HG03039 (cell line): ENCODE measurements around the gene SCAMP4.
"Not testable (repeated sequence)": the region's sequence is repeated elsewhere in the genome, so short reads cannot be mapped to it uniquely, and the experiment has no call there.

Source experiments
- ATAC-seq: cut with Tn5 transposase; IDR thresholded peaks from one replicate; pipeline ENCODE4 v1.9.1; 2021; ENCODE audit warnings: mild to moderate bottlenecking, moderate library complexity; ENCODE audit not compliant: unreplicated experiment

Gene SCAMP4

DNA sequence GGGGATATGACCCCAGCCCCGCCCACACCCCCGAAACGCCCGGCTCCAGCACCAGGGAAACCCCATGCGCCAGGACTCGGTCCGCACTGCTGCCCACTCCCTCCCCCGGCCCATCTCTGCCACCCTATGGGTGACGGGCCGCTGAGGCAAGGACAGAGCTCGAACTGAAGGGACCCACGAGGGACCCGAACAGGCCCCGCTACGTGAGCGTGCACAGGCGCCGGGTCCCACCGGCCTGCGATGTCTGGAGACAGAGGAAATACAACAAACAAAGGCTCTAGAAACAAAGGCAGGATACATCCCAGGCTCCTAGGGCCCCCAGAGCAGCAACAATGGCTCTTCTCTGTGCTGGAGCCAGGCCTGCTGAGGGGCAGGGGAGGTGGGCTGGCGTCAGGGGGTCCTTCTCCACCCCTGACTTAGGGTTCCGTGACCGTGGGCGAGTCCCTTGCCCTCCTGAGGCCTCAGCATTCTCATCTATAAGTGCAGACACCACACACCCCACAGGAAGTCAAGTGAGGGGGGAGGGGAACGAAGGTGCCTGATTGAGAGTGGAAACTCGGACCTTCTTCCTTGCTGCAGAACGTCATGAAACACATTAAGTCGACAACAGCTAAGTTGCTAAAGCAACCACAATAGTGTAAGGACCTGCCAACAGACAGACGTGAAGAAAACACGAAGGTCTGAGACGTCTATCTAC lies 23.0 kb upstream of the SCAMP4 start:
- ATAC-seq, result no peak

DNA sequence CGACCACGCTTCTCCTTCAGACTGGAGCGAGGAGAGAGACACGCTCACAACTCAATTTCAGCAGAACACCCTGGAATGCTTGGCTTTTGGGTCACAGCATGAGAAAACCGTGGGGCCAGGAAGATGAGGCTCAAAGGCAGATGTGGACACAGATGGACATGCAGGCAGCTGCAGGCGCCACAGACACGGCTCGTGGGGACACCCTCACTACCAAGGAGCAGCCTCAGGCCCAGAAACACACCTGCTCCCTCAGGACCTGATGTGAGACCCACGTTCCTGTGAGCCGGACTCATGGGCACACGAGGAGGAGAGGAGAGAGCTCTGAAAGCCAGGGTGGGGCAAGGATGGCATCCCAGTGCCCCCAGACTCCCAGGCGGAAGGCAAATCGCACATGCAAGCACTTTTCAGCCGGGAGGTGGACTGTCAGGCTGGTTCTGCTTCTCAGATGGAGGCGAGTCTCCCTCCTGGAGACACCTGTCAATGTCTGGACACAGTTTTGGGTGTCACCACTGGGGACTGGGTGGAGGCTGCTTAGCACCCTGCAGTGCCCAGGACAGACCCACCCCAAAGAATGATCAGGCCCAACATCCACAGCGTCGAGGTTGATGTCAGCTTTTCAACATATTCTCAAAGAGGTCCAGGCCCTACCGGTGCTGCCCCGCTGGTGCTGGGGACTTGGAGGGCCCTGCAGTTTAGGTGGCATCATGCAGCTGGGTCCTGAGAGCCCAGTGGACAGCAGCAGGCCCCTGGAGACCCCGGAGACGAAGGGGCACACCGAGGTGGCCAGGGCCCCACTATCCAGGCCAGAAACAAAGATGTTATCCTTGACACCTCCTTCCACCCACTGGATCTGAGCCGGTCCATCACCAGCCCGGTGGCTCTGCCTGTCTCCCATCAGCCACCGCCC lies 22.2 kb upstream of the SCAMP4 start:
- ATAC-seq, result no peak

DNA sequence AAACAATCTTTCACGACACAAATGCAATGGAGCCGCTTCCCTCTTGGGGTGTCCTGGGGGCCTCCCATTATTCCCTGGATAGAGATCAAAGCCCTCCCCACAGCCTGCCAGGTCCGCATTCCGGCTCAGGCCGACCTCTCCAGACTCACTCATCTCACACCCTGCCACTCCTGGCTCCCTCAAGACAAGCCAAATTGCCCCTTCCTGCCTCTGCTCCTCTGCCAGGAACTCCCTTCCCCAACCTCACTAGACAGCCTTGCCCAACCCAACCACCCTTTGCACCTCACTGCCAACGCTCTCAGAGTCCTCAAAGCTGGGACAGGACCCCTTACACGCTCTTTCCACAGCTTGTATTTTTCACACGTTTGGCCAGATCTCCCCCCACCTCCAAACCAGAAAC lies 21.4 kb upstream of the SCAMP4 start:
- no peak for ATAC-seq

DNA sequence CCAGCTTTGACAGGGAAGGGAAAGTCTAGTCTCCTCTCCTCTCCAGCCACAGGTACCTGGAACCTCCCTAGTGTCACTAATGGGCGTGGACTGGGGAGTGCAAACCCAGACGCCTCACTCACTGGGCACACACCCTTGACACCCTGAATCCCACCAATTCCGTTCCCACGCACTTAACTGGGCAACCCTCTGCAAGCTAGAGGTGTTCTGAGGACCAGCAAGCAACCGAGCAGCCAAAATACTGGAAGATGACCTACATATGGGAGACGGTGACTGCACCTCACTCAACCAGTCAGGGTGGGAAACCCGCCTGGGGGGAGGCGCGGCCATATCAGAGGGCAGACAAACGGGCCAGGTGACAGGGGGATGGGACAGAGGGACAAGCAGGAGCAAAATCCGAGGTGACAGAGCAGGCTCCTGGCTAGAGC lies 20.9 kb upstream of the SCAMP4 start:
- no peak for ATAC-seq

DNA sequence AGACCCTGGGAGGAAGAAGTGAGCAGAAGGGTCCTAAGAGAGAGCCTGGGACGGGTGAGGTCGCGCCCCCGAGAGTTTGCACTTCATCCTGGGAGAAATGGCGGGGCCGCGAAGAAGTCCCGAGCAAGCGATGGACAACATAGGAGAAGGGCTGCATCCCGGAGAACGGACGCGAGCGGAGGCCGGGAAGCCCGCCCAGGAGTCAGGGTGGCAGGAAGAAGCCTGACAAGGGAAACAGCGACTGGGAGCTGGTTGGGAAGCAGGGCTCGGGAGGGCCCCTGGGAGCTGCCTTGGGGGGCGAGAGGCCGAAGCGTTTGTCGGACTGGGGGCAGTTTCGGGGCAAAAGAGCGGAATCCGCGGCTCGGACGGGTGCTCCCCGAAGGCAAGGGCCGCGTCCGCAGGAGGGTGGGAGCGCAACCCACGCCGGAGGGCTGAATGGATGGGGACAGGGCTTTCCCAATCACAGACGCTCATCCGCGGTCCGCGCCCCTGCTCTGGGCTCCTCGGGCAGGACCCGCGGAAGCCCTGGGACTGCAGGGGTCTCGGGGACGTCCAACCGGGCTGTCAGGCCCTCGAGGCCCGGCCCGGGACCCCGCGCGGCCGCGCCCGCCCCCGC lies 20.4 kb upstream of the SCAMP4 start:
- peak; percentile 3 for ATAC-seq

DNA sequence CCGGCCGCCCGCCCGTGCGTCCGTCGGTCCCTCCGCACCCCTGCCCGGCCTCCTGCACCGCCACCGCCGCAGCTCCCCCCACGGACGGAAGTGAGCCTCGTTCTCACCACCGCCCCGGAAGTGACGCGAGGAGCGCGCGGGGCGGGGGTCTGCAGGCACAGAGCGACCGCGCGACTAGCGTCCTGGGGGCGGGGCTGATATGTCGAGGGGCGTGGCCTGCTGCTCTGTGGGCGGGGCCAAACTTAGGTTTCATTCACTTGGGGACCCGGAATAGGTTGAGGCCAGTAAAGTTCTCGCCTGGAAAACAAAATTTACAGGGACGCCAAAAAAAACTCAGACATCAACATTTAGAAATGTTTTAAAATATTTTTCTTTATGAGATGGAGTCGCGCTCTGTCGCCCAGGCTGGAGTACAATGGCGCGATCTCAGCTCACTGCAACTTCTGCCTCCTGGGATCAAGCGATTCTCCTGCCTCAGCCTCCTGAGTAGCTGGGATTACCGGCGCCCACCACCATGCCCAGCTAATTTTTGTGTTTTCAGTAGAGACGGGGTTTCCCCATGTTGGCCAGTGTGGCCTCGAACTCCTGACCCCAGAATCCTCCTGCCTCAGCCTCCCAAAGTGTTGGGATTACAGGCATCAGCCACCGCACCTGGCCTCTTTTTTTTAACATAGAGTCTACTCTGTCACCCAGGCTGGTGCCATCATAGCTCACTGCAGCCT lies 19.6 kb upstream of the SCAMP4 start, which contains the start of gene ABHD17A:
ABHD17A (minus strand) TSS at position 99 of the 722 bp plus-strand sequence. CDS start 3,930 bp downstream, outside the sequence.
- ATAC-seq, result peak; percentile 73

DNA sequence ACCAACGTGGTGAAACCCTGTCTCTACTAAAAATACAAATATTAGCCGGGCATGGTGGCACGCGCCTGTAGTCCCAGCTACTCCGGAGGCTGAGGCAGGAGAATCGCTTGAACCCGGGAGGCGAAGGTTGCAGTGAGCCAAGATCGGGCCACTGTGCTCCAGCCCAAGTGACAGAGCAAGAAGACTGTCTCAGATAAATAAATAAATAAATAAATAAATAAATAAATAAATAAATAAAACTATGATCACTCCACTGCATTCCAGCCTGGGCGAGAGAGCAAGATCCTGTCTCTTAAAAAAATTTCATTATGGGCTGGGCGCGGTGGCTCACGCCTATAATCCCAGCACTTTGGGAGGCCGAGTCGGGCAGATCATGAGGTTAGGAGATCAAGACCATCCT lies 18.8 kb upstream of the SCAMP4 start:
- ATAC-seq, result not testable (repeated sequence)

DNA sequence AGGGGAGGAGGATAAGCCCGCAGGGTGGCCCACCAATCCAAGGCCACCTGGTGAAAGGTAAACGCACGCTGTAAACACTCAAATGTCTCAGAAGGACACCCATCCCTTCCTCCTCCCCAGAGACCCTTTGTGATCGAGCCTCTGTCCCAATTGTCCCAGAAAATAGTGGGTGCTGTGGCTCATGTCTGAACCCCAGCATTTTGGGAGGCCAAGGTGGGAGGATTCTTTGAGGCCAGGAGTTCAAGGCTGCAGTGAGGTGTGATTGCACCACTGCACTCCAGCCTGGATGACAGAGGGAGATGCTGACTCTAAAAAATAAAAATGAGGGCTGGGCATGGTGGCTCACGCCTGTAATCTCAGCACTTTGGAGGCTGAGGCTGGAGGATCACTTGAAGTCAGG lies 16.8 kb upstream of the SCAMP4 start:
- ATAC-seq, result no peak

DNA sequence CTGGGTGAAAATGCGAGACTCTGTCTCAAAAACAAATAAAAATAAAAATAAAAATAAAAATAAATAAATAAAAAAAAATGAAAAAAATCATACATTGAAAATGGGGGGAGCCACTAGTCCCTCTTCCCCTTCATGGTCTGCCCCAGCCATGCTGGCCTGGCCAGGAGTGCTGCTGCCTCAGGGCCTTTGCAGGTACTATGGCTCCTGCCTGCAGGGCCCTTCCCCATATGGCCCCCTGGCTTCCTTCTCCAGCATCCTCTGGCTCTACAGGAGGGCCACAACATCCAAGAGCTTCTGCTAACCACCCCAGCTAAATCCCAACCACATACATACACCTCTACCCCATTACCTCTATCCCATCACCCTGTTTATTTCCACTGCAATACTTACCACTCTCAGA lies 15.3 kb upstream of the SCAMP4 start:
- no peak for ATAC-seq

DNA sequence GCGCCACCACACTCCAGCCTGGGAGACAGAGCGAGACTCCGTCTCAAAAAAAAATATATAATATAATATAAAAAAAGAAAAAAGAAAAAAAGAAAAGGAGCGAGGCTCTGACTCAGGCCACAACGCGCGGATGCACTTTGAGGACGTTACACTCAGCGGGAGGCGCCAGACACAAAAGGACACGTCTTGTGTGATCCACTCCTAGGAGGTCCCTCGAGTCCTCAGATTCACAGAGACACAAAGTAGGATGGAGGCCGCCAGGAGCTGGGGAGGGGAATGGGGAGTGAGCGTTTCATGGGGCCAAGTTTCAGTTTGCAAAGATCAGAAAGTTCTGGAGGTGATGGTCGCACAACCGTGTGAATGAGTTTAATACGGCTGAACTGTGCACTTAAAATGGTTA lies 11.4 kb upstream of the SCAMP4 start:
- ATAC-seq, result no peak

DNA sequence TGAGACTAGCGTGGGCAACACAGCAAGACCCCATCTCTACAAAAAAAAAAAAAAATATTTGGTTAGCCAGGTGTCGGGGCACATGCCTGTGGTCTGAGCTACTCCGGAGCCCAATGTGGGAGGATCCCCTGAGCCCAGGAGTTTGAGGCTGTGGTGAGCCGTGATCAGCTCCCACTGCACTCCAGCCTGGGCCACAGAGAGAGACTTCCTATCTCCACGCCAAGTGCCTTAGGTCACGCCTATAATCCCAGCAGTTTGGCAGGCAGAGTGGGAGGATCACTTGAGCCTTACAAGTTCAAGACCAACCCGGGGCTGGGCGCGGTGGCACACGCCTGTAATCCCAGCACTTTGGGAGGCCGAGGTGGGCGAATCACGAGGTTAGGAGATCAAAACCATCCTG lies 8.7 kb upstream of the SCAMP4 start:
- no peak for ATAC-seq

DNA sequence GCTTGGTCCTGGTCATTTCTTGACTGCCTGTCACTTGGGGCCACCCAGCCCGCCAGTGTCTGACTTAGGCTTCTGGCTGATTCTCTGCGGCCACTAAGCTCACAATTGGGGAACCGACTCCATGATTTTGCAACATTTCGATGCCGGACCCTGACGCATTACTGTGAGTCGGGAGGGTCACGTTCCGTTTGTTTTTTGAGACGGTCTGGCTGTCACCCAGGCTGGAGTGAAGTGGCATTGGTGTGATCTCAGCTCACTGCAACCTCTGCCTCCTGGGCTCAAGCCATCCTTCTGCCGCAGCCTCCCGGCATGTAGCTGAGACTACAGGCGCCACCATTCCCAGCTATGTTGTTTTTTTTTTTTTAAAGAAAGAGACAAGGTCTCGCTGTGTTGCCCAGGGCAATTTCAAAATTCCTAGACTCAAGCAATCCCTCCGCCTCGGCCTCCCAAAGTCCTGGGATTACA lies 3.2 kb upstream of the SCAMP4 start:
- no peak for ATAC-seq

DNA sequence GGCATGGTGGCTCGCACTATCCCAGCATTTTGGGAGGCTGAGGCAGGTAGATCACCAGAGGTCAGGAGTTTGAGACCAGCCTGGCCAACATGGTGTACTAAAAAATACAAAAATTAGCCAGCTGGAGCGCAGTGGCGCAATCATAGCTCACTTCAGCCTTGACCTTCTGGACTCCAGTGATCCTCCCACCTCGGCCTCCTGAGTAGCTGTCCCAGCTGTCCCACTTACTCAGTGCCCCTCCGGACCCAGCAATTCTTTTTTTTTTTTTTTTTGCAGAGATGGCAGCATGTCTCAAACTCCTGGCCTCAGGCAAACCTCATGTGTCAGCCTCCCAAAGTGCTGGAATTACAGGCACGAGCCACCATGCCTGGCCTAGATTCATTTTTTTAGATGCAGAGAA lies 2.3 kb upstream of the SCAMP4 start:
- no peak for ATAC-seq

DNA sequence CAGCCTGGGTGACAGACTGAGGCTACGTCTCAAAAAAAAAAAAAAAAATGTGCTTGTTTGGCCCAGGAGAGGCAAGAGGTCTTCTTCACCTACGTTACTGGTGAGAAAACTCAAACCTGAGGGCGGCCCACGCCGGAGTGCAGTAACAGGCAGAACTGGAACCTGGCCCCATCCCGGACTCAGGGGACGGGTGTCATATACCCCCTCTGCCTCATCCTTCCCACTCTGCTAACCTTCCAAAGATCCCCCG lies 414 bp upstream of the SCAMP4 start:
- no peak for ATAC-seq

DNA sequence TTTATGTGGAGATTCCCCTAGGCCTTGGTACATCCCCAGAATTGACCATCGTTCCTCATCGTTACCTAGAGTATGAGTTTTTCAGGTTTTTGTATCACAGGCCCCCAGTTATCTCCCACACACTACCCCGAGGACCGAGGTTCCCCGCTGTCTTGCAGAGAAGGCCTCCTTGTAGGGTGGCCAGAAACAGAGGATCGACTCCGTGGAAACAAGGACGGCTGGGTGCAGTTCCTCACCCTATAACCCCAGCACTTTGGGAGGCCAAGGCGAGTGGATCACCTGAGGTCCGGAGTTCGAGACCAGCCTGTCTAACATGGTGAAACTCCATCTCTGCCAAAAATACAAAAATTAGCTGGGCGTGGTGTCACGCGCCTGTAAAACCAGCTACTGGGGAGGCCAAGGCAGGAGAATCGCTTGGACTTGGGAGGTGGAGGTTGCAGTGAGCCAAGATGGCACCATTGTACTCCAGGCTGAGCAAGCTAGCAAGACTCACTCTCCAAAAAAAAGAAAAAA lies 720 bp downstream of the SCAMP4 start:
- ATAC-seq, result no peak

DNA sequence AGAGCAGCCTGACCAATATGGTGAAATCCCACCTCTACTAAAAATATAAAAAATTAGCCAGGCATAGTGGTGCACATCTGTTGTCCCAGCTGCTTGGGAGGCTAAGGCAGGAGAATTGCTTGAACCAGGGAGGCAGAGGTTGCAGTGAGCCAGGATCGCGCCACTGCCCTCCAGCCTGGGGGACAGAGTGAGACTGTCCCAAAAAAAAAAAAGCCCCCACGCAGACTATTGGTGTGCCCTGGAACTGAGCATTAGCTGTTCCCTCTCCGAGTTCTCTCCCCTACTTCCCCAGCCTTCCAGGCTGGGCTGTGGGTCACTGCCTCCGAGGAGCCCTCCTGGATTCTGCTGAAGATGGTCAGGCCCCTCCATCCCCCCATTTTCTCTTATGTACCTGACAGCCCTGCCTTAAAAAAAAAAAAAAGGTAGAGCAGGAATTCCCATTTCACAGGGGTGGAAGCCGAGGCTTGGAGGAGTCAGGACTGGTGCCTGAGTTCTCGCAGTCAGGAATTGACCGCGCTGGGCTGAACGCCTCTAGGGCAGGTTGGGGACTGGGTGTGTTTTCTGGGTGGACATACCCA lies 1.9 kb downstream of the SCAMP4 start:
- no peak for ATAC-seq

DNA sequence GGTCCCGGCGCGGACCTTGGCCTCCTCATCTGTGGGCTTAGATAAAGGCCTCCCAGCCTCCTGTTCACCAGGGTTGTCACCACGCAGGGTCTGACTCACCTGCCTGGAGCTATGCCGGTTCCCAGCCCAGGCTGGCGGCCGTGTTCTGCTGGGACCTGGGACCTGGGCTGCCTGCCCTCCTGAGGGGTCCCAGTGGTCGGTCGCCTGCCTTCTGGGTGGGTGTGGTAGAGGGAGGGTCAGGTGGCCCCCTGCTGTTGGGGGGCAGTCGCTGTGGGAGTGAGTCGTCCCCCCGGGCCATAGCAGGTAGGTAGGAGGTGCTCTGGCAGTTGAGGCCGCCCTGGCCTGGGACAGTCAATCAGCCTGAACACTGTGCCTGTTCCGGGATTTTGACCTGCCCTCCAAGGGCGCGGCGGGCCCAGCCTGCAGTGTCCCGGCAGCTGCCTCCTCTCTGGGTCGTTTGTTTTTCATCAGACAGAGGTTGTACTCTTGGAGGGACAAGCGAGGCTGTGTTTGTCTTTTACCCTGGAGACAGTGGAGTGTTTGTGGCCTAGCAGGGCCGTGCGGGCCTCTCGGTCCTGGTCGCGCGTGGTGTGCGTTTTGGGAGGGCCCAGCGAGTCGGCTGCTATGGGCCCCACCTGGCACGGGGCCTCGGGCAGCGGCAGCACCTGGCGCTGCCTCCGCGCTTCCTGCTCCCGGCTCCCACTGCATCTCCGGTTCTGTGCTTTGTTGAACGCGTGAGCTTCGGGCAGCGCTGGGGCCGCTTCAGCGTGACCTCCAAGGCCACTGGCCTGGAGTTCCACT lies 2.6 kb downstream of the SCAMP4 start:
- ATAC-seq, result no peak

DNA sequence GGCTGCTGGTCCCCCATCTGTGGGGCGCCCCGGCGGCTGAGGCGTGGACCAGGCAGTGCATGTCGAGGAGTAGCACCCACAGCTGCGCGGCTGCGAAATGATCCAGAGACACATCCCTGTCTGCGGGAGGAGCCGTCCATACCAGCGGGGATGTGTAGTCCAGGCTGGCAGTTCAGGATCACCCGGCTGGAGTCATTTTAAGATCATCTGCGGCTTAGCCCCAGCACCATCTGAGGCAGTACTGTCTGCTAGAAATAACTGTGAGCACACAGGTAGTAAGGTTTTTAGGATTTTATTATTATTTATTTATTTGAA lies 3.1 kb downstream of the SCAMP4 start:
- no peak for ATAC-seq

DNA sequence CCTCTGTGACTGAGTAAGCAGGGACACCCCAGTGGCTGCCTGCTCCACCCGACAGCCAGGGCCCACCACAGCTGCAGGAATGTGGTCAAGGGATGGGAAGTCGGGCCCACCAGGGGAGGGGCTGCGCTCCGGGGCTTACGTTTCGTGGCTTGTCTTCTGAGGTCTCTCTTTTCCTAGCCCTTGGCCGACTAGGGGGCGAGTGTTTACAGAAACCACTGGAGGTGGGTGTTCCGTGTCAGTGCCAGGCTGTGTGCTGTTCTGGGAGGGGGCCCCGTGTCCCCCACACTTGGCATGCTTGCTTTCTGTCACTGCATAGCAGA lies 4.5 kb downstream of the SCAMP4 start:
- no peak for ATAC-seq

DNA sequence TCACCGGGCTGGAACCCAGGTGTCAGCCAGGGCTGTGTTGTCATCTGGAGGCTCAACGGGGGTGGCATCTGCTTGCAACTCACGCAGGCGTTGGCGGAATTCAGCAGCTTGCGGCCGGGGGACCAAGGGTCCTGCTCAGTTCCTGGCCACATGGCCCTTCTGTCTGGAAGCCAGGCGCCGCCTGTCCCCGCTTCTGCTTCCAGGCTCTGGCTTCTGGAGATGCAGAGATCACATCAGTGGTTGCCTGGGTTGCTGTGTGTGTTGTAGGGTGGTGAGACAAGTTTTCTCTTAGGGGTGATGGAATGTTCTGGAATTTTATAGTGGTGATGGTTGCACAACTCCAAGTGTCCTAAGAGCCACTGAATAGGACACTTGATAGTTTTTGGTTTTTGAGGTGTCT lies 5.0 kb downstream of the SCAMP4 start:
- ATAC-seq, result no peak
